SIG-M5 treated with dmso at 0.1 percent for 504 hours (cell line): ENCODE measurements around the gene TOPORS.

Experiments used
- DNase-seq: peaks from one replicate; lab custom pipeline; 2025; ENCODE audit not compliant: unreplicated experiment; lab: John Stamatoyannopoulos, UW

TOPORS gene

DNA sequence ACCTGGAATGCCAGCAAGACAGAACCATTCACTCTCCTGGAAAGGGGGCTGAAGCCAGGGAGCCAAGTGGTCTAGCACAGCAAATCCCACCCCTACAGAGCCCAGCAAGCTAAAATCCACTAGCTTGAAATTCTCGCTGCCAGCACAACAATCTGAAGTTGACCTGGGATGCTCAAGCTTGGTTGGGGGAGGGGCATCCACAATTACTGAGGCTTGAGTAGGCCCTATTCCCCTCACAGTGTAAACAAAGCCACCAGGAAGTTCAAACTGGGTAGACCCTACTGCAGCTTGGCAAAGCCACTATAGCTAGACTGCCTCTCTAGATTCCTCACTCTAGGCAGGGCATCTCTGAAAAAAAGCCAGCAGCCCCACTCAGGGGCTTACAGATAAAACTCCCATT is 43.7 kb downstream of the TOPORS start:
- no peak for DNase-seq

DNA sequence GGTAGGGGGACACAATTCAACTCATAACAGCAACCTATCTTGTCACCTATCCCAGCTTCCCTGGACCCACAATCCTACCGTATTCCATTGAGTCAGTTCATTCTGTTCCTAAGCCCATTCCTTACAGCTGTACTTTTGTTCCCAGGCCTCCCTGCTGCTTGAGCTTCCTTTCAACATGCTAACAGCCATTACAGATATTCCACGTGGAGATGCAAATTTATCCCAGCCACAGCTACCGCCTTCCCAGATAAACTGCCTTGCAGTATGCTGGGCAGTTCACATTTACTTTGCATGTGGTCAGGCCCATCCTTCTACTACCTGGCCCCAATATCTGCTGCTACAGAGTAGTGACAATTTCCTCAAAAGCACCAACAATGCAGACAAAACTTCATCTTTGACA is 49.4 kb downstream of the TOPORS start:
- no peak for DNase-seq

DNA sequence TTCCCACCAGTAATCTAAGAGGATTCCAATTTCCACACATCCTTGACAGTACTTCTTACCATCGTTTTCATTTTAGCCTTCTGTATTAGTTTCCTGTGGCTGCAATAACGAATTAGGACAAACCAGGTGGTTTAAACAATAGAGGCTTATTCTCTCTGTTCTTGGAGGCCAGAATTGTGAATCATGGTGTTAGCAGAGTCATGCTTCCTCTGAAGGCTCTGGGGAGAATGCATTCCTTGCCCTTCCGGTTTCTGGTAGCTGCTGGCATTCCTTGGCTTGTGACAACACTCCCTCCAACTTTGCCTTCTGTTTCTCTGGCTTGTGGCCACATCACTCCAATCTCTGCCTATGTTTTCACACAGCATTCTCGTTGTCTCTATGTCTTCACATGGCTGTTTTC is 49.9 kb downstream of the TOPORS start:
- no peak for DNase-seq

DNA sequence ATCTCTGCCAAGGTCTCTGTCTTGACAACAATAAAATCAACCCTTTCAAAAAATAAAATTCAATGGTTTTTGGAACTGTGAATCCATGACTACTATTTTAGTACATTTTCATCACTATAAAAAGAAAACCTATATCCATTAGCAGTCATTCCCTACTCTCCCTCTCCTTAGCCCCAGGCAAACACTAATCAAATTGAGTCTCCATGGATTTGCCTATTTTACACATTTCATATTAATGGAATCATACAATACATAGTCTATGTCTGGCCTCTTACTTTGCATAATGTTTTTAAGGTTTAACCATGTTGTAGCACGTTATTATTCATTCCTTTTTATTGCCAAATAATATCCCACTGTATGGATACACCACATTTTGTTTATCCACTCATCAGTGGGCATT is 50.5 kb downstream of the TOPORS start:
- no peak for DNase-seq

DNA sequence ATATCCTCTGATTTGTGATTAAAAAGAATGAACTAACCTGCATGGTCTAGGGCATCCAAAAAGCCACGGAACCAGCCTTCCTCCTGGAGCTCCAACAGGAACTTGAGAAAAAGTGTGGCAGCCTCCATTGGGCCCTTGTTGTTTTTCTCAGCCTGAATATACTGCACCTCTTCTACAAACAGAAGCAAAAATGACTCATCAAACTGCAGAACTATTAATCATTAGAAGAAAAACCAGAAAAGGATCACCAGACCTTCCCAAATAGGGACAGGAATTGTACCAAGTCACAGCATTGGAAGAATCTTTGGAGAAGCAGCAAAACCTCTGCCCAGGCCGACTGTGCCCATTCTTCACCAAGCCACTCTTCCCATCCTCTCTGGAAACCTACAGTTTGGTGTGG is 51.6 kb downstream of the TOPORS start:
- no peak for DNase-seq

DNA sequence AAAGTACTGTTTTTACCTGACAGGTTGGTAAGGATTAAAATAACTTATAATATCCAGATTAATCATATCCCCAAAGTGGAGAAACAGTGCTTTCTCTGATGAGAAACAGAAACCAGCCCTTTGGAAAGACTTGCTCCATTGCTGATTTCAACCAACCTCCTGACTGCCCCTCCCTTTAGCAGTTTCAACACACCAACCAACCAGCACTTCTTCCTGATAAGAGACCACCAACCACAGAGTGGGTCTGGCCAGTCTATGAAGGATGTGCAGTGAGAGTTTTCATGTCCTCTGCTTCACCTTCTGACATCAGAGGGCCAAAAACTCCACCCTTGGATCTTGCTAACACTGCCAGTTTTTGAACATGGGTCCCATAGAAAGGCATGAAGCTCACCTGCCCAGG is 54.5 kb downstream of the TOPORS start:
- no peak for DNase-seq

DNA sequence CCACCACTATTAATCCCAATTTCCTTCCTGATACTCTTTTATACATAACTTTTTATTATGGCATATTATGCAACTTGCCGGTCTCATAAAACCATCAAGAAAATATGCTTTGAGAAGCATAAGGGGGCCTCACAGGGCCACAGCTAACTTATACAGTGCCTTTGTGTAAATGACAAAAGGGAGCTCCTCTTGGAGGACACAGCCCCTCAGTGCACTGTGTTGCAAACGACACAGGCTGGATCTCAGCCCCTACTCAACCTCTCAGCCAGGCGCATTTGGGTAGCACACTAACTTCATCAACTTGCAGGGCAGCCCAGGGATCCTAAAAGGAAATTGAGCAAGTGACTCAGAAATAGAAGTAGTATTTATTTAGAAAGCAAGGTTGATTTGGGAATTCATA is 61.8 kb downstream of the TOPORS start:
- no peak for DNase-seq
